ENCODE results near the gene PRSS53.
"Not testable (repeated sequence)": the region's sequence is repeated elsewhere in the genome, so short reads cannot be mapped to it uniquely, and the experiment has no call there.

The PRSS53 gene

GRCh38 chr16:31088459-31089183 is at the start of gene PRSS53:
PRSS53 (minus strand) TSS chr16:31088943; CDS start chr16:31088809, 134 bp downstream.
- DNase-seq (ENCODE audit: low spot score), result no peak

- not testable (repeated sequence) for DNase-seq (ENCODE audit: low spot score)
Observed at GRCh38 chr16:31136822-31137499, 48.2 kb upstream of the PRSS53 start.

GRCh38 chr16:31136287-31136662 is 47.5 kb upstream of the PRSS53 start:
- DNase-seq (ENCODE audit: low spot score), result no peak

GRCh38 chr16:31135535-31136286 is 47.0 kb upstream of the PRSS53 start, which contains the start of gene PRSS8:
PRSS8 (minus strand) TSS chr16:31135727; CDS start chr16:31135498, 229 bp downstream.
- DNase-seq (ENCODE audit: low spot score), result no peak

GRCh38 chr16:31134625-31135534 is 46.1 kb upstream of the PRSS53 start:
- no peak for DNase-seq (ENCODE audit: low spot score)

- no peak for DNase-seq (ENCODE audit: low spot score)
Observed at GRCh38 chr16:31134091-31134571, 45.4 kb upstream of the PRSS53 start.

GRCh38 chr16:31133046-31133501 is 44.3 kb upstream of the PRSS53 start:
- DNase-seq (ENCODE audit: low spot score), result no peak

- DNase-seq (ENCODE audit: low spot score), result no peak
Observed at GRCh38 chr16:31132303-31132979, 43.7 kb upstream of the PRSS53 start.

- DNase-seq (ENCODE audit: low spot score), result no peak
Observed at GRCh38 chr16:31131841-31132271, 43.1 kb upstream of the PRSS53 start.

GRCh38 chr16:31131416-31131815 is 42.7 kb upstream of the PRSS53 start:
- no peak for DNase-seq (ENCODE audit: low spot score)

GRCh38 chr16:31130899-31131298 is 42.2 kb upstream of the PRSS53 start:
- no peak for DNase-seq (ENCODE audit: low spot score)

GRCh38 chr16:31130336-31130891 is 41.7 kb upstream of the PRSS53 start:
- DNase-seq (ENCODE audit: low spot score), result no peak

GRCh38 chr16:31129568-31130335 is 41.0 kb upstream of the PRSS53 start:
- no peak for DNase-seq (ENCODE audit: low spot score)

GRCh38 chr16:31128711-31129567 is 40.2 kb upstream of the PRSS53 start:
- DNase-seq (ENCODE audit: low spot score), result no peak

- DNase-seq (ENCODE audit: low spot score), result no peak
Observed at GRCh38 chr16:31127182-31127581, 38.4 kb upstream of the PRSS53 start.

- DNase-seq (ENCODE audit: low spot score), result no peak
Observed at GRCh38 chr16:31125844-31126243, 37.1 kb upstream of the PRSS53 start.

- no peak for DNase-seq (ENCODE audit: low spot score)
Observed at GRCh38 chr16:31120129-31120528, 31.4 kb upstream of the PRSS53 start.

- no peak for DNase-seq (ENCODE audit: low spot score)
Observed at GRCh38 chr16:31118223-31119155, 29.7 kb upstream of the PRSS53 start.
